K562 (cell line): Measurements from ENCODE around the gene NTSR1. TPM values are rescaled to one million over a fixed set of nuclear protein-coding genes. Genes with fewer than 3 reads are reported as not detected.

ENCODE experiments used
- ATAC-seq: fragments of 200-7000 bp; cut with Tn5 transposase; 3 replicates; pipeline ENCODE4 v1.9.1; 2020; ENCODE audit warnings: moderate library complexity
- BruUV-seq: library from RNA; stranded (reverse); fragments of 400-500 nt; replicated peaks from 2 replicates; lab custom pipeline; 2021; lab: Mats Ljungman, UMichigan
- CTCF ChIA-PET: fragments of 300-600 bp; formaldehyde crosslinking; extraction: SDS; loops from one replicate; lab custom pipeline; 2021; ENCODE audit warnings: low intra/inter-chr PET ratio; lab: Yijun Ruan, JAX
- POLR2A ChIA-PET: fragments of 300-600, 350-650 bp; sonication (Branson Sonifier 250); formaldehyde crosslinking; extraction: SDS; loops from one replicate; lab custom pipeline; 2021; ENCODE audit warnings: antibody characterized with exemption, inconsistent platforms; lab: Yijun Ruan, JAX
- DNase-seq, 4 experiments: peaks; one replicate each; pipeline versions ENCODE4 v3.0.0 to v3.0.0-alpha.2; 2011 to 2018; ENCODE audit warnings: low spot score in 3 of 4, mixed read lengths in 3 of 4; ENCODE audit errors: extremely low read depth in 1 of 4
- FAIRE-seq: peaks from 2 replicates; lab custom pipeline; 2011; peaks lifted over from hg19 to GRCh38; lab: Jason Lieb, UNC
- H2AFZ ChIP-seq: 2 replicates; pipeline ENCODE4 v1.6.0; 2011; ENCODE audit warnings: low read depth, low read length, control low read depth, inconsistent platforms
- H3K27ac ChIP-seq: fragments of 200-600 bp; 3 replicates; pipeline ENCODE4 v1.8.0; 2011; ENCODE audit warnings: low read depth, mild to moderate bottlenecking, control low read depth, inconsistent platforms, low read length, moderate library complexity, mixed read lengths; ENCODE audit errors: extremely low read depth
- H3K27me3 ChIP-seq, 2 experiments: fragments of 300-600 bp in 1 of 2; 2 replicates in 1 of 2; 3 replicates in 1 of 2; pipeline versions ENCODE4 v1.6.0 to v1.8.0; 2011; ENCODE audit warnings: inconsistent platforms in 2 of 2, low read length in 2 of 2, mild to moderate bottlenecking in 1 of 2, mixed read lengths in 1 of 2, moderate library complexity in 1 of 2; ENCODE audit not compliant: control insufficient read depth in 2 of 2, insufficient read depth in 2 of 2
- H3K36me3 ChIP-seq: fragments of 300-600 bp; 3 replicates; pipeline ENCODE4 v1.8.0; 2011; ENCODE audit warnings: mild to moderate bottlenecking, low read length, inconsistent platforms; ENCODE audit not compliant: control insufficient read depth, insufficient read depth
- H3K4me1 ChIP-seq, 2 experiments: fragments of 200-600 bp in 1 of 2; replicated peaks in 1 of 2; 2 replicates in 1 of 2; 3 replicates in 1 of 2; pipeline versions ENCODE4 v1.5.1 to v1.8.0; 2011; ENCODE audit warnings: inconsistent platforms in 2 of 2, low read length in 2 of 2, mild to moderate bottlenecking in 1 of 2, mixed read lengths in 1 of 2, moderate library complexity in 1 of 2; ENCODE audit not compliant: control insufficient read depth in 2 of 2, insufficient read depth in 2 of 2
- H3K4me2 ChIP-seq: 2 replicates; pipeline ENCODE4 v1.6.1; 2011; ENCODE audit warnings: low read length, control low read depth, inconsistent platforms, mixed read lengths; ENCODE audit not compliant: insufficient read depth
- H3K4me3 ChIP-seq: fragments of 200-600 bp; sonication (generic), shearing (Covaris generic); 2 replicates; pipeline ENCODE4 v1.5.1; 2016; ENCODE audit warnings: control low read depth, inconsistent platforms
- H3K79me2 ChIP-seq: fragments of 200-600 bp; 3 replicates; pipeline ENCODE4 v1.8.0; 2011; ENCODE audit warnings: low read length, inconsistent platforms; ENCODE audit not compliant: control insufficient read depth, insufficient read depth
- H3K9ac ChIP-seq, 2 experiments: 2 replicates each; pipeline versions ENCODE4 v1.6.0 to v1.6.1; 2011; ENCODE audit warnings: low read depth in 2 of 2, low read length in 2 of 2, control low read depth in 1 of 2, inconsistent platforms in 1 of 2, mild to moderate bottlenecking in 1 of 2, mixed read lengths in 1 of 2; ENCODE audit not compliant: insufficient read depth in 1 of 2
- H3K9me1 ChIP-seq: one replicate; pipeline ENCODE4 v1.6.0; 2011; ENCODE audit warnings: inconsistent platforms, mild to moderate bottlenecking, low read length, moderate library complexity; ENCODE audit not compliant: control insufficient read depth, insufficient read depth
- H3K9me3 ChIP-seq: replicated peaks from 2 replicates; pipeline ENCODE4 v1.5.1; 2011; ENCODE audit warnings: low read depth, low read length, inconsistent platforms; ENCODE audit not compliant: control insufficient read depth, insufficient read depth
- H4K20me1 ChIP-seq: replicated peaks from 2 replicates; pipeline ENCODE4 v1.6.1; 2011; ENCODE audit warnings: low read length, inconsistent platforms, mixed read lengths; ENCODE audit not compliant: control insufficient read depth, insufficient read depth
- BCL6 ChIP-seq: fragments of 250-450 bp; sonication (Bioruptor Pico); IDR thresholded peaks from 2 replicates; pipeline ENCODE4 v1.4.0; 2020
- CCAR2 ChIP-seq: fragments of 200-400 bp; formaldehyde crosslinking; IDR thresholded peaks from 2 replicates; pipeline ENCODE4 v1.6.1; 2017; ENCODE audit warnings: mild to moderate bottlenecking, low read depth, low read length
- HDAC1 ChIP-seq, 2 experiments: fragments of 450-650 bp; IDR thresholded peaks; 2 replicates each; pipeline ENCODE4 v1.6.1; 2016 to 2017; ENCODE audit warnings: inconsistent platforms in 1 of 2, mild to moderate bottlenecking in 1 of 2, moderate library complexity in 1 of 2
- HIVEP1 ChIP-seq: fragments of 250-450 bp; sonication (Bioruptor Pico); IDR thresholded peaks from 2 replicates; pipeline ENCODE4 v1.4.0; 2020; ENCODE audit warnings: mild to moderate bottlenecking
- ID3 ChIP-seq, 2 experiments: fragments of 250-450 bp in 1 of 2; fragments of 450-650 bp in 1 of 2; sonication (Bioruptor Pico) in 1 of 2; IDR thresholded peaks; 2 replicates each; pipeline versions ENCODE4 v1.6.1 to v1.8.0; 2016 to 2021; ENCODE audit warnings: mild to moderate bottlenecking in 2 of 2, moderate library complexity in 2 of 2, missing compliant biosample characterization in 1 of 2, missing genetic modification characterization in 1 of 2
- NCOA4 ChIP-seq: fragments of 450-650 bp; IDR thresholded peaks from 2 replicates; pipeline ENCODE4 v1.6.1; 2018; ENCODE audit warnings: mild to moderate bottlenecking; ENCODE audit not compliant: partially characterized antibody
- ZKSCAN8 ChIP-seq: fragments of 200-800 bp; sonication (Bioruptor generic); IDR thresholded peaks from 2 replicates; pipeline ENCODE4 v1.6.1; 2016; ENCODE audit warnings: missing genetic modification characterization, missing compliant biosample characterization
- WGBS: fragments of 100-300 bp; shearing (Covaris generic); methylation state at CpG from one replicate; pipeline ENCODE4 v1.1.6; 2016; ENCODE audit warnings: low coverage, mixed read lengths; ENCODE audit not compliant: insufficient coverage; ENCODE audit errors: missing lambda C conversion rate; 5-methylcytosine and 5-hydroxymethylcytosine counted together
- in situ Hi-C: fragments of 300-500 bp; cut with MboI; formaldehyde crosslinking; loops from 4 replicates; pipeline ENCODE4 v1.15.0; 2018; ENCODE audit warnings: inconsistent platforms, mixed read lengths
- intact Hi-C: fragments of 100-400 bp; cut with micrococcal nuclease; formaldehyde crosslinking; loops from 2 replicates; pipeline ENCODE4 v1.14.2; 2022
- polyA plus RNA-seq, 8 experiments: library from polyadenylated mRNA; depleted of rRNA in 4 of 8; stranded (reverse) in 5 of 8; unstranded in 3 of 8; fragments of >200 nt; fragmentation: Nextera tagmentation in 2 of 8; fragmentation: Illumina TruSeq in 1 of 8; extraction: Ambion mirVana in 2 of 8; extraction: Trizol in 1 of 8; gene quantifications; 2 replicates each; pipeline versions ENCODE4 v1.2.1 to v1.2.3, GENCODE V29; 2011 to 2014; ENCODE audit warnings: inconsistent platforms in 1 of 8, missing spikeins in 1 of 8
- total RNA-seq, 7 experiments: library from RNA; depleted of rRNA in 6 of 7; stranded (reverse); fragments of >200 nt in 6 of 7; fragmentation: Illumina TruSeq in 2 of 7; extraction: Trizol in 2 of 7; gene quantifications; 2 replicates each; pipeline versions ENCODE4 v1.2.1 to v1.2.3, GENCODE V29; 2011 to 2021; ENCODE audit warnings: low replicate concordance in 1 of 7

NTSR1 gene
- total and polyA plus RNA-seq, 9 of the 15 experiments (the other 6 are each of a cell fraction or from before 2014, with no cell fraction given) = 0.04 to 0.40 (median 0.13) TPM; not detected in 3

- Histone ChIP-seq H3K27ac (no peak overlapping the region), H3K36me3 (no peaks in the 10 kb centered on the region), H4K20me1 (no peaks in the 10 kb centered on the region; the same call in 1 of the 2 replicates), H3K9me3 (no peaks in the 10 kb centered on the region), H3K27me3 (peaks cover 31 to 50% of the 10 kb centered on the region in 2 experiments), H3K4me3 (no peak overlapping the region), H3K9ac (no peak overlapping the region), H3K79me2 (no peaks in the 10 kb centered on the region), H2AFZ (no peak overlapping the region), H3K4me1 (peaks cover 7 to 22% of the 10 kb centered on the region in 2 experiments), H3K9me1 (no peaks in the 10 kb centered on the region), H3K4me2 (no peak overlapping the region)
- no peak for FAIRE-seq
- no peak for DNase-seq
- BruUV-seq = no TSS peak
- ChIA-PET CTCF (no interaction called here), POLR2A (interaction anchor here (0.7 to 1.0 kb wide), 2 partner anchors 9 to 33 kb away, joined by 3 to 11 read pairs; no protein-coding TSS in a partner anchor)
- in situ Hi-C loops (no loop called here), intact Hi-C loops (no loop called here)
- no peak for ATAC-seq
- TF ChIP-seq HDAC1 (IDR thresholded peaks at IDR 0.05) (peak in 1 of 2 experiments; percentile 18; a peak in 1 of 4 replicates), HIVEP1 (CRISPR knock-in tag) (no peak), ZKSCAN8 (CRISPR knock-in tag) (no peak), ID3 (CRISPR knock-in tag; IDR thresholded peaks at IDR 0.05) (no peak), ID3 (tag; IDR thresholded peaks at IDR 0.05) (no peak), CCAR2 (no peak), BCL6 (no peak), NCOA4 (peak; percentile 61)
- 26% methylated on average over 10 of the region's 11 CpGs for WGBS
These were observed 36.8 kb downstream of the NTSR1 start for GRCh38 chr20:62745279-62745951.
